Neural progenitor cell (in vitro differentiated cells): Measurements from ENCODE around the gene RNF220.

Experiments used
- CTCF ChIP-seq: fragments of 200-600 bp; sonication (generic); IDR thresholded peaks from 2 replicates; pipeline ENCODE4 v1.5.1; 2017; ENCODE audit warnings: antibody characterized with exemption, mild to moderate bottlenecking
- EZH2 ChIP-seq: fragments of 200-600 bp; sonication (generic); IDR thresholded peaks from 2 replicates; pipeline ENCODE4 v1.6.1; 2017; ENCODE audit warnings: antibody characterized with exemption, mild to moderate bottlenecking, moderate library complexity

GRCh38 chr1:44419901-44420300 lies 14.8 kb downstream of the RNF220 start:
- no peak for TF ChIP-seq CTCF
- no peak for TF ChIP-seq EZH2
